GM19452 (cell line): ENCODE measurements around the gene SRP54.
"Not testable (repeated sequence)": the region's sequence is repeated elsewhere in the genome, so short reads cannot be mapped to it uniquely, and the experiment has no call there.

Experiments
- ATAC-seq: cut with Tn5 transposase; IDR thresholded peaks from one replicate; pipeline ENCODE4 v1.9.1; 2021; ENCODE audit not compliant: unreplicated experiment

SRP54 gene

GRCh38 chr14:34982421-34983147 is at the start of gene SRP54:
TSS of gene SRP54 (plus strand) at chr14:34982992. CDS start at chr14:34996710, 13,718 bp downstream.
- peak; percentile 79 for ATAC-seq

- no peak for ATAC-seq
Measured at GRCh38 chr14:34933301-34933700, 49.5 kb upstream of the SRP54 start.

- ATAC-seq, result no peak
Measured at GRCh38 chr14:34935488-34935887, 47.3 kb upstream of the SRP54 start.

DNA sequence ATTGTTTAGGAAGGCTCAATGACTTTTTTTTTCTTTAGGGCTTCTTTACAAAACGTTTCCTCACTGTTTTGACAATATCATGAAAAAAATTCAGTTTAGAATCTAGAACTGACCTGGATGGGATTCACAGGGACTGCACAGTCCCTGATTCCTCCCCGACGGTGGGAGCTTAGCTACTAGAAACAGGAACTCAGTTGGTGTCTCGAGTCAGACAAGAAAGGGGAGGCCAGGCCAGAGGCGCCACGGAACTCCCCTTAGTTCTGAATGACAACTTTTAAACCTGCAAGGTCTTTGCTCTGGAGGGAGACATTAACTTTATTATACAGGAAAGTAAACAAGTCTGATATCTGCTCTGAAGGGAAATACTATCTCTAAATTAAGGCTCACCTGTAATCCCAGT is 45.4 kb upstream of the SRP54 start:
- no peak for ATAC-seq

DNA sequence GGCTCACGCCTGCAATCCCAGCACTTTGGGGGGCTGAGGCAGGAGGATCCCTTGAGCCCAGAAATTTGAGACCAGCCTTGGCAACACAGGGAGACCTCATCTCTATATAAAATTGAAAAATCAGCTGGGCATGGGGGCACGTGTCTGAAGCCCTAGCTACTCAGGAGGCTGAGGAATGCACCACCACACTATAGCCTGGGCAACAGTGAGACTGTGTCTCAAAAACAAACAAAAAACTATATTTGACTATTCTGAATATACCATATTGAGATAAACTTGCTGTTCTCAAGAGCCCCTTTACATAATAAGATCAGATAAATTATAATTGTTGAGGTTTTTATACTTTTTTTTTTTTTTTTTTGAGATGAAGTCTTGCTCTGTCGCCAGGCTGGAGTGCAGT is 44.9 kb upstream of the SRP54 start:
- ATAC-seq, result no peak

- no peak for ATAC-seq
Measured at GRCh38 chr14:34943506-34943905, 39.3 kb upstream of the SRP54 start.

GRCh38 chr14:34944744-34945143 is 38.0 kb upstream of the SRP54 start:
- no peak for ATAC-seq

GRCh38 chr14:34946699-34947098 is 36.1 kb upstream of the SRP54 start:
- ATAC-seq, result no peak

- no peak for ATAC-seq
Measured at GRCh38 chr14:34951286-34951685, 31.5 kb upstream of the SRP54 start.

DNA sequence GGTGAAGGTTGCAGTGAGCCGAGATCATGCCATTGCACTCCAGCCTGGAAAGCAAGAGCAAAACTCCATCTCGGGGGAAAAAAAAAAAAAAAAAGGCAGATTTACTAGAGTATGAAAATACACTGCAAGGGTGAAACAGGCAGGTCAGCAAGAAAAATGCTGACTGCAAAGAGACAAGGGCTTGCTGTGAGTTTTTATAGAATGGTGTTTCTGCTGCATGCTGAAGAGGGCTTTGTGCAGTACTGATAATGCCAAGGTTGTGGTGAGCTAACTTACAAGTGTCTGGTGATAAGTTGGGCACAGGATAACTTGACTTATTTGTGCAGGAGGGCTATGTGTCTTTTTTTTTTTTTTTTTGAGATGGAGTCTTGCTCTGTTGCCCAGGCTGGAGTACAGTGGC is 25.9 kb upstream of the SRP54 start:
- no peak for ATAC-seq

DNA sequence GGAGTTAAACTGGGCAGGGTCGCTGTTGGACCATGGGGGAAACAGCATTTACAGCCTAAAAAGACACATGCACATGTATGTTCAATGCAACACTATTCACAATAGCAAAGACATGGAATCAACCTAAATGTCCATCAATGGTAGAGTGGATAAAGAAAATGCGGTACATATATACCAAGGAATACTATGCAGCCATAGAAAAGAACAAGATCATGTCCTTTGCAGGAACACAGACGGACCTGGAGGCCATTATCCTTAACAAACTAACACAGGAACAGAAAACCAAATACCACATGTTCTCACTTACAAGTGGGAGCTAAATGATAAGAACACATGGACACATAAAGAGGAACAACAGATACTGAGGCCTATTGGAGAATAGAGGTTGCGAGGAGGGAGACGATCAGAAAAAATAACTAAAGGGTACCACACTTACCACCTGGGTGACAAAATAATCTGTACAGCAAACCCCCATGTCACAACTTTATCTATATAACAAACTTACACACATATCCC is 25.0 kb upstream of the SRP54 start:
- ATAC-seq, result no peak

DNA sequence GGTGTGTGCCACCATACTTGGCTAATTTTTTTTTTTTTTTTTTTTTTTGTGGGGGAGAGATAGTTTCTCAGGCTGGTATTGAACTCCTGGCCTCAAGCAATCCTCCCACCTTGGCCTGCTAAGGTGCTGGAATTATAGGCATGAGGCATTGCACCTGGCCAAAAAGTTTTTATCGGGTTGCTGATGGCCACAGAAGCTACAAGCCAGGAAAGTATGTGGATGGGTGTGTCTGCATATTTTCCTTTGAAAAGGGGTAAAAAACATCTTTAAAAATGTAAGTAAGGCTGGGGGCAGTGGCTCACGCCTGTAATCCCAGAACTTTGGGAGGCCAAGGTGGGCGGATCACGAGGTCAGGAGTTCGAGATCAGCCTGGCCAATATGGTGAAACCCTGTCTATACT is 20.7 kb upstream of the SRP54 start:
- not testable (repeated sequence) for ATAC-seq

GRCh38 chr14:34964977-34965764 is 17.6 kb upstream of the SRP54 start:
- ATAC-seq, result no peak

DNA sequence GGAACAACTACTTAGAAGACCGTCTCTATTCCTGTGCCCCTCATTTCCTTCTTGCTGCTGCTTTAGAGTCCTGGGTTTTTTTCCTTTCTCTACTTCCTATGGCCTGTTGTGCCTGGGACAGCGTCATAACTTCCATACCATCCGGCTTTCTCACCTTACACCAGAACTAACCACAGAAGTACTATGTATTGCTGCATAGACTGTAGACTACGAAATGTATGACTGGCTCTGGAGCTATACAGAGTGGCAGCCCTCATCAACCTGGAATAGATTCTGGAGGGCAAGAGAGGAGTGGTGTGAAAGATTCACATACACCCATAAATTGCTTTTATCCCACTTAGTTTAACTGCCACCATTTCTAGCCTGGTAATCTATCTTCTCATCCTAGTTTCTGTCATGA is 16.9 kb upstream of the SRP54 start:
- ATAC-seq, result no peak

DNA sequence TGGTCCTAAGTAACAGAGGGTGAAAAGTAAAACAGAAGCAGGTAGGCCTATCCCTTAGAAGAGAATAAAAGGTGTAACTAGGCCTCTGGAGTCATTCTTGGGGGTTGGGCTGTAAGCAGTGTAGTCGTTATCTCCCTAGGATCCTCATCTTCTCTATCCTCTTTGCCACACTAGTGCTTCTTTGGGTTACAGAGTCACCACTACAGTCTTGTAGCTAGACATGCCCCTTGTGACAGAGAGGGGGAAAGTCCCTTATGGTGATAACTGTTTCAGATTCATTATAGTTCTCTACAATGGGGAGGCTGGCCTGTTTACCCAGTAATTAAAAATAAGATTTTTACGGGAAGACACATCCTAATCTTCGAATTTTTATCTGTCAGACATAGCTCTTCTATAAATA is 16.4 kb upstream of the SRP54 start:
- peak; percentile 77 for ATAC-seq

DNA sequence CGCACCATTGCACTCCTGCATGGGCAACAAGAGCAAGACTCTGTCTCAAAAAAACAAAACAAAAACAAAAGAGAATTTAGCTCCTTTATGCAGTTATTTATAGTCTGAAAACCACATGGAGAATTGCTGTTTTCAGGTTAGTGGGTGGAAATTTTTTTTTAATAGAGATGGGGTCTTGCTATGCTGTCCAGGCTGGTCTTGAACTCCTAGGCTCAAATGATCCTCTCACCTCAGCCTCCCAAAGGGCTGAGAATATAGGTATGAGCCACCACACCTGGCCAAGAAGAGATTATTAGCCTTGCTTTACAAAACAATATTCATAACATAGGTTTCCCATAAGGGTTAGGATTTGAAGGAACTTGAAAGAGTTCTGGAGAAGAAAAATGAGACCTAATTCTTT is 12.1 kb upstream of the SRP54 start:
- no peak for ATAC-seq

- no peak for ATAC-seq
Measured at GRCh38 chr14:34971381-34971780, 11.4 kb upstream of the SRP54 start.

DNA sequence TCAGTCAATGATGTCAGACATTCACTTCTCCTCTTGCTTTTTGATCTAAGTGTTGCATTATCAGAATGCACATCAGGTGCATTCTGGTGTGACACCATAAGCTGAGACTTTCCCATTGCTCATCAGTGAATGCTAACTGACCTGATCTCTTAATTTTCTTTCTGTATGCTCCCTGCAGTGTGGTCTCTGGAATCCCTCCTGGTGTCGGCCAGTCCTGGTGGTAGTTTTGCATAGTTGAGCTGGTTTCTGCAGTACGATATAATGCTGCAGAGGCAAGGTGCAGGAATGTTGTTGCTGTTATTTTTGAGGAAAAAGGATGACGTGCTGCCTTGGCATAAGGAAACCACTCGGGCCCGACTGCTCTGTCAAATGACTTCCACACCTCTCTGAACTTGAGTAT is 11.0 kb upstream of the SRP54 start:
- no peak for ATAC-seq

- no peak for ATAC-seq
Measured at GRCh38 chr14:34978444-34978843, 4.3 kb upstream of the SRP54 start.

DNA sequence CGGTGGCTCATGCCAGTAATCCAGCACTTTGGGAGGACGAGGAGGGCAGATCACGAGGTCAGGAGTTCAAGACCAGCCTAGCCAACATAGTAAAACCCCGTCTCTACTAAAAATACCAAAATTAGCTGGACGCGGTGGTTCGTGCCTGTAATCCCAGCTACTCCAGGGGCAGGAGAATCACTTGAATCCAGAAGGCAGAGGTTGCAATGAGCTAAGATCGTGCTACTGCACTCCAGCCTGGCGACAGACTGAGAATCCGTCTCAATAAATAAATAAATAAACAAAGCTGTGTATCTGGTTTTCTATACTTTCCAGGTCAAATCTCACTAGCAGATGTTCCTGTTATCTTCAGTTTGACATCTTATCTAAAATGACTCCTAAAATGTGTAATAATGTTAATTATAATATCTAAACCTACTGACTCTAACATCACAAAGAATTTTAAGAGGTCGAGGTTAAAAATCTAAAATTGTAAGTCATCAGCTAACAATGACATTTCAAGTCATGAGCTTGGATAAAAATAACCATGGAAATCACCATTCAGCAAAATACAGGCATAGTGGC is 2.4 kb upstream of the SRP54 start:
- no peak for ATAC-seq

GRCh38 chr14:34981743-34982420 is 910 bp upstream of the SRP54 start:
- peak; percentile 4 for ATAC-seq
